Activated CD8-positive, alpha-beta memory T cell treated with anti-CD3 and anti-CD28 coated beads for 36 hours (primary cell): ENCODE measurements around the gene USP17L26. TPM values are rescaled to one million over a fixed set of nuclear protein-coding genes. Genes with fewer than 3 reads are reported as not detected.
"Not testable (repeated sequence)": the region's sequence is repeated elsewhere in the genome, so short reads cannot be mapped to it uniquely, and the experiment has no call there.

Experiments used
- CTCF ChIA-PET: fragments of 350-600 bp; sonication (Branson Sonifier 250); formaldehyde crosslinking; loops from one replicate; lab custom pipeline; 2021; ENCODE audit warnings: antibody characterized with exemption; lab: Charles Lee
- POLR2A ChIA-PET: fragments of 350-600 bp; sonication (Branson Sonifier 250); formaldehyde crosslinking; loops from one replicate; lab custom pipeline; 2021; ENCODE audit warnings: antibody characterized with exemption; lab: Charles Lee
- total RNA-seq, 2 experiments: library from RNA; stranded (reverse); gene quantifications; one replicate each; pipeline ENCODE4 v1.2.3, GENCODE V29; 2021

USP17L26 gene
- total RNA-seq = not detected

- CTCF ChIA-PET, POLR2A ChIA-PET: not testable (repeated sequence)
Measured at GRCh38 chr4:9334358-9334757, at the start of gene USP17L26. TSS of gene USP17L26 (plus strand) at chr4:9334658. CDS start at chr4:9334658, 0 bp downstream.

GRCh38 chr4:9324191-9324590 is 10.3 kb upstream of the USP17L26 start:
- CTCF ChIA-PET, POLR2A ChIA-PET: not testable (repeated sequence)

DNA sequence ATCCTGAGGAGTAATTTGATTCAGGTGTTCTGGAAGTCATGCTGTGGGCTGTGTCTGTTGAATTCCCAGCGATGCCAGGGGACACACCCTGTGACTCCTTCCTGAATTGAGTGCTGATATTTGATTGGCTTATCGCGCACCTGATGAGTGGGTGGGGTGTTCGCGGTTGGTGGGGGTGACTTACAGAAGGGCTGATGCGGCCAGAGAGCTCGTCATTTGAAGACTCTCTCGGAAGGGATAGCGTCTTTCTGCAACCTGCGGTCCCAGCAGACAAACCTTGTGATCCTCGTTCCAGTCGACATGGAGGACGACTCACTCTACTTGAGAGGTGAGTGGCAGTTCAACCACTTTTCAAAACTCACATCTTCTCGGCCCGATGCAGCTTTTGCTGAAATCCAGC is 9.6 kb upstream of the USP17L26 start, which contains the start of gene USP17L24:
Gene USP17L24 (plus strand): TSS at position 301 of the 400 bp plus-strand sequence. CDS start 0 bp downstream, at position 301.
- POLR2A ChIA-PET, CTCF ChIA-PET: not testable (repeated sequence)

GRCh38 chr4:9329611-9330010 is 4.8 kb upstream of the USP17L26 start, which contains the start of gene USP17L25:
TSS of gene USP17L25 (plus strand) at chr4:9329911. CDS start at chr4:9329911, 0 bp downstream.
- POLR2A ChIA-PET, CTCF ChIA-PET: not testable (repeated sequence)

DNA sequence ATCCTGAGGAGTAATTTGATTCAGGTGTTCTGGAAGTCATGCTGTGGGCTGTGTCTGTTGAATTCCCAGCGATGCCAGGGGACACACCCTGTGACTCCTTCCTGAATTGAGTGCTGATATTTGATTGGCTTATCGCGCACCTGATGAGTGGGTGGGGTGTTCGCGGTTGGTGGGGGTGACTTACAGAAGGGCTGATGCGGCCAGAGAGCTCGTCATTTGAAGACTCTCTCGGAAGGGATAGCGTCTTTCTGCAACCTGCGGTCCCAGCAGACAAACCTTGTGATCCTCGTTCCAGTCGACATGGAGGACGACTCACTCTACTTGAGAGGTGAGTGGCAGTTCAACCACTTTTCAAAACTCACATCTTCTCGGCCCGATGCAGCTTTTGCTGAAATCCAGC is 4.6 kb downstream of the USP17L26 start, which contains the start of gene USP17L5:
Gene USP17L5 (plus strand): TSS at position 301 of the 400 bp plus-strand sequence. CDS start 0 bp downstream, at position 301.
- CTCF ChIA-PET = not testable (repeated sequence)

GRCh38 chr4:9343848-9344247 is 9.4 kb downstream of the USP17L26 start, which contains the start of gene USP17L27:
TSS of gene USP17L27 (plus strand) at chr4:9344148. CDS start at chr4:9344148, 0 bp downstream.
- POLR2A ChIA-PET, CTCF ChIA-PET: not testable (repeated sequence)

More for the DNA sequence above, 4.6 kb downstream of the USP17L26 start, which contains the start of gene USP17L5:
- POLR2A ChIA-PET = not testable (repeated sequence)

DNA sequence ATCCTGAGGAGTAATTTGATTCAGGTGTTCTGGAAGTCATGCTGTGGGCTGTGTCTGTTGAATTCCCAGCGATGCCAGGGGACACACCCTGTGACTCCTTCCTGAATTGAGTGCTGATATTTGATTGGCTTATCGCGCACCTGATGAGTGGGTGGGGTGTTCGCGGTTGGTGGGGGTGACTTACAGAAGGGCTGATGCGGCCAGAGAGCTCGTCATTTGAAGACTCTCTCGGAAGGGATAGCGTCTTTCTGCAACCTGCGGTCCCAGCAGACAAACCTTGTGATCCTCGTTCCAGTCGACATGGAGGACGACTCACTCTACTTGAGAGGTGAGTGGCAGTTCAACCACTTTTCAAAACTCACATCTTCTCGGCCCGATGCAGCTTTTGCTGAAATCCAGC is 14.1 kb downstream of the USP17L26 start, which contains the start of gene USP17L28:
Gene USP17L28 (plus strand): TSS at position 301 of the 400 bp plus-strand sequence. CDS start 0 bp downstream, at position 301.
- POLR2A ChIA-PET, CTCF ChIA-PET: not testable (repeated sequence)

GRCh38 chr4:9350866-9351265 is 16.4 kb downstream of the USP17L26 start:
- POLR2A ChIA-PET, CTCF ChIA-PET: not testable (repeated sequence)

DNA sequence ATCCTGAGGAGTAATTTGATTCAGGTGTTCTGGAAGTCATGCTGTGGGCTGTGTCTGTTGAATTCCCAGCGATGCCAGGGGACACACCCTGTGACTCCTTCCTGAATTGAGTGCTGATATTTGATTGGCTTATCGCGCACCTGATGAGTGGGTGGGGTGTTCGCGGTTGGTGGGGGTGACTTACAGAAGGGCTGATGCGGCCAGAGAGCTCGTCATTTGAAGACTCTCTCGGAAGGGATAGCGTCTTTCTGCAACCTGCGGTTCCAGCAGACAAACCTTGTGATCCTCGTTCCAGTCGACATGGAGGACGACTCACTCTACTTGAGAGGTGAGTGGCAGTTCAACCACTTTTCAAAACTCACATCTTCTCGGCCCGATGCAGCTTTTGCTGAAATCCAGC is 18.9 kb downstream of the USP17L26 start, which contains the start of gene USP17L29:
Gene USP17L29 (plus strand): TSS at position 301 of the 400 bp plus-strand sequence. CDS start 0 bp downstream, at position 301.
- CTCF ChIA-PET, POLR2A ChIA-PET: not testable (repeated sequence)

- POLR2A ChIA-PET, CTCF ChIA-PET: not testable (repeated sequence)
Measured at GRCh38 chr4:9362829-9363228, 28.4 kb downstream of the USP17L26 start, which contains the start of gene USP17L30. TSS of gene USP17L30 (plus strand) at chr4:9363129. CDS start at chr4:9363129, 0 bp downstream.

GRCh38 chr4:9379881-9380280 is 45.4 kb downstream of the USP17L26 start:
- CTCF ChIA-PET, POLR2A ChIA-PET: not testable (repeated sequence)

- POLR2A ChIA-PET, CTCF ChIA-PET: not testable (repeated sequence)
Measured at GRCh38 chr4:9381012-9381534, 46.6 kb downstream of the USP17L26 start.

- CTCF ChIA-PET = no interaction called here
- POLR2A ChIA-PET = no interaction called here
Measured at GRCh38 chr4:9384126-9384525, 49.7 kb downstream of the USP17L26 start.

Other genes with a start within 250 kb of the USP17L26 start
- gene FAM90A26, start 164.2 kb upstream of the USP17L26 start, total RNA-seq = not detected
- gene USP17L10, start 124.0 kb upstream of the USP17L26 start, total RNA-seq = not detected
- not detected for gene USP17L11, start 119.3 kb upstream of the USP17L26 start, total RNA-seq
- not detected for gene USP17L12, start 114.5 kb upstream of the USP17L26 start, total RNA-seq
- gene USP17L13, start 109.8 kb upstream of the USP17L26 start, total RNA-seq = not detected
- not detected for gene USP17L15, start 100.3 kb upstream of the USP17L26 start, total RNA-seq
- not detected for gene USP17L17, start 90.8 kb upstream of the USP17L26 start, total RNA-seq
- gene USP17L18, start 86.0 kb upstream of the USP17L26 start, total RNA-seq = not detected
- gene USP17L19, start 81.3 kb upstream of the USP17L26 start, total RNA-seq = not detected
- not detected for gene USP17L20, start 76.5 kb upstream of the USP17L26 start, total RNA-seq
- not detected for gene USP17L21, start 71.8 kb upstream of the USP17L26 start, total RNA-seq
- gene USP17L22, start 67.0 kb upstream of the USP17L26 start, total RNA-seq = not detected
- gene USP17L24, start 9.5 kb upstream of the USP17L26 start, total RNA-seq = not detected
- not detected for gene USP17L25, start 4.7 kb upstream of the USP17L26 start, total RNA-seq
- not detected for gene USP17L5, start 4.7 kb downstream of the USP17L26 start, total RNA-seq
- gene USP17L27, start 9.5 kb downstream of the USP17L26 start, total RNA-seq = not detected
- not detected for gene USP17L28, start 14.2 kb downstream of the USP17L26 start, total RNA-seq
- gene USP17L29, start 19.0 kb downstream of the USP17L26 start, total RNA-seq = not detected
- not detected for gene USP17L30, start 28.5 kb downstream of the USP17L26 start, total RNA-seq
- not detected for gene DEFB131A, start 109.8 kb downstream of the USP17L26 start, total RNA-seq